GM18873 (cell line): ENCODE data around the gene EFNA5.

Experiments used
- ATAC-seq: cut with Tn5 transposase; IDR thresholded peaks from one replicate; pipeline ENCODE4 v1.9.1; 2021; ENCODE audit warnings: mild to moderate bottlenecking, moderate library complexity, moderate number of reproducible peaks; ENCODE audit not compliant: unreplicated experiment, low FRiP score

Gene EFNA5

GRCh38 chr5:107531308-107531707, 139.4 kb downstream of the EFNA5 start:
- ATAC-seq = no peak

- ATAC-seq = no peak
Measured at GRCh38 chr5:107529618-107530017, 141.1 kb downstream of the EFNA5 start.

DNA sequence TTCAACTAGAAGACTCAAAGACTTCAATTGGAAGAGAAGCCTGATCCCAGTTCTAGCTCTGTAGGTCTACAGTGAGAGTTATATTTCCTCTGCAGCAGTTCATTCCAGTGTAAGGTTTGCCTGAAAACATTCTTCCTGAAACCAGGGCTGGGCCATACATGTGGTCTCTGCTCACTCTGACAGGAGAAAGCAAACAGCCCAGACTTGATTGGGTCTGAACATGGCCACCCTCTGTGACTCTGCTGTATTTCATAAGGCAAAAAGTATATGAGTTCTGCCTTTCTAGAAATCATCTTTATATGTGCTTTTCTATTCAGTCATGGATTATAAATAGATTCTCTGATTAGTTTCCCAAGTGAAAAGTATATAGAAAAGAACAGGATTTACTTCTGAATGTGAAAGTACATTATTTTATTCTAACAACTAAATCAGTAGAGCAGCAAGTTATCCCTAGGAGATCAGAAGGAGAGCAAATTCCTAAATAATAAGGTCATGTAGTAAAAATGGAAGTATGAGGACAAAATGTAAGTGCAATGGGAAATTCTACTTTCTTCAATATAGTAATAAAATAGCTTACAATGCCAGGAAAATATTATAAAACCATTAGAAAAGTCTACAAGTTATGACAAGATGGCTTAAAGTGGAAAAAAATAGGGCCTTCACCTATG, 144.3 kb downstream of the EFNA5 start:
- no peak for ATAC-seq

GRCh38 chr5:107524111-107524510, 146.6 kb downstream of the EFNA5 start:
- no peak for ATAC-seq

GRCh38 chr5:107523029-107523680, 147.6 kb downstream of the EFNA5 start:
- no peak for ATAC-seq

- ATAC-seq = no peak
Measured at GRCh38 chr5:107522456-107522855, 148.3 kb downstream of the EFNA5 start.

DNA sequence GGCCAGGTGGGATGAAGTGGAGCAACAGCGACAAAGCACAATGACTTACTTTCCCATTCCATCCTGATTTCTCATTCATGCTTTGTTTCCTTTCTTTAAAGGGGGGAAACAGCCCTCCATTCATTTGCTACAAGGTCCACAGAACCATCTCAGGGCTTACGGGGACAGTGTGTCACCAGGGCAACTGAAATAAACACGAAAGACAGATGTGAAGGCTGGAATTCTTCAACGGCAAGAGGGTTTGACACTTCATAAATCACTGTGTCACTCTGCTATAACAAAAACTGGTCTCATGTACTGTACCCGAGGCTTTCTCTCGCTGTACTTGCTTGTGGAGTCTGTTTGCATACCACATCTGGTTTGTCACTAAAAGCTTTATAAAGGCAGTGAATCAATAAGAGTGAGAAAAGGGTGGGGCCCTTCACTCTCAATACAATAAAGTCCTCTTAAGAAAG, 150.8 kb downstream of the EFNA5 start:
- no peak for ATAC-seq

DNA sequence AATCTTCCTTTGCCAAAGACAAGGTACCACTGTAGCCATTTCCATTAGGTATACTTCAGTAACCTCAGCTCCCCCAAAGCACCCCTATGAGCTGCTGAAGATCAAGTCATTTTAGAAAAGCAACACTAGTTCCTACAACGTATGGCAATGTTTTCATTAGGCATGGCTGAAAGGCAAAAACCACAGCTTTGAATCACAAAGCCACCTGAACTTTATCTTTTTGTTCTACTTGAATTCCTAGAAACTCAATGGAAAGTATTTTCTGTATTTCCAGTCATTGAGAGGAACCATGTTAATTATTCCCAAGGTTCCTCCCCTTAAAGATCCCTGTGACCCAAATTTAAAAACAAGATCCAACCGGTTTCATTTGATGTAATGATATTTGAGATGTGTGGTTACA, 152.1 kb downstream of the EFNA5 start:
- no peak for ATAC-seq

GRCh38 chr5:107518190-107518589, 152.5 kb downstream of the EFNA5 start:
- ATAC-seq = no peak

- ATAC-seq = no peak
Measured at GRCh38 chr5:107517185-107518033, 153.3 kb downstream of the EFNA5 start.

- no peak for ATAC-seq
Measured at GRCh38 chr5:107516452-107517184, 154.1 kb downstream of the EFNA5 start.

DNA sequence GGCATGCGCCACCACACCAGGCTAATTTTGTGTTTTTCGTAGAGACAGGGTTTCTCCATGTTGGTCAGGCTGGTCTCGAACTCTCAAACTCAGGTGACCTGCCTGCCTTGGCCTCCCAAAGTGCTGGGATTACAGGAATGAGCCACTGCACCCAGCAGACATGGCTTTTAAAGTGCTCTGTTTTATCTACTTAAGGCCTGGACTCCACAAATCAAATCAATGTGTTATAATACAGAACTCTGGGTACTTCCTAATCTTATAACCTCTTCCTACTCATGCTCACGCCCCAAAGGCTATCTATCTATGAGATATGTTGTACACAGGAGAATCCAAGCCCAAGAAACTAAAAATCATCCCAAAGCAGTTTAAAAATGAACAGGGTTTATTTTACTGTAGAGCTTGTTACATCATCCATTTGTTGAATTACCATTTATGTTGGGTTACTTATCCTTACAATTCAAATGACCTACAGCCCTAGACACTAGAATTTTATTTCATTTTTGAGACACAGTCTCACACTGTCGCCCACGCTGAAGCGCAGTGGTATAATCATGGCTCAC, 155.1 kb downstream of the EFNA5 start:
- no peak for ATAC-seq

- ATAC-seq = no peak
Measured at GRCh38 chr5:107514305-107514704, 156.4 kb downstream of the EFNA5 start.

GRCh38 chr5:107513337-107514085, 157.2 kb downstream of the EFNA5 start:
- ATAC-seq = no peak

DNA sequence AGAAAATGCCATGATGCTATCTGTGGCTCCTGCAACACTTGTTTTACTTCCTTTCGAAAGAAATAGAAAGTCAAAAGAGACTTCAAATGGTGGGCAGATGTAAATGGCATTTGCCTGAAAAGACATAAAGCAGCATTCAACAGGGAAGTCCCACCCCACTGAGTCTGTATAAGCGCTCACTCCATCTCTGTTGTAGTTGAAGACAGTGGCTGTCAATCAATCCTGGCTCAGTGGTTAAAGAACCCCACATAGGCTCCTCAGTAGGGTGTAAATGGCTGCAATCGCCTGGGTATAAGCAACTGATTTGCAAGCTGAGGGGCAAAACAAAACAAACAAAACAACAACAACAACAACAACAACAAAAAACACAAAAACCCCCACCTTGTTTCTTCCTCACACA, 158.7 kb downstream of the EFNA5 start:
- ATAC-seq = no peak

- ATAC-seq = no peak
Measured at GRCh38 chr5:107510125-107510524, 160.6 kb downstream of the EFNA5 start.

DNA sequence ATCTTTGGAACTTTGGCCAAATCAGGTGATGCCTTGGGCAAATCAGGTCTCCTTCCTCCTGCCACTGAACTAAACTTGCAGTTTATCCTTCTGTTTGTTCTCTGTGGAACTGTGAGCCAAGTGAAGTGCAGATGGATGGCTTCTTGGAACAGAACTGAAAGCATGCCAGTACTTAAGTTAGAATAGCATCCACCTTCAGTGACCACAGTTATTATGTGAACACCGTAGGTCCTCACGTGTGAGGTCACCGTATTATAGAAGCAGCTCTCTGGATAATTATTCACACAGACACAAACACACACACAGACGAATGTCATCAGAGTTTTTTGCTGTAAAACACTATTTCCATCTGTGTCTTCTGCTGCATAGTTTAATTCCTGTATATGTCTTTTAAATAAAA, 162.6 kb downstream of the EFNA5 start:
- ATAC-seq = no peak

- ATAC-seq = no peak
Measured at GRCh38 chr5:107505763-107506534, 164.8 kb downstream of the EFNA5 start.

DNA sequence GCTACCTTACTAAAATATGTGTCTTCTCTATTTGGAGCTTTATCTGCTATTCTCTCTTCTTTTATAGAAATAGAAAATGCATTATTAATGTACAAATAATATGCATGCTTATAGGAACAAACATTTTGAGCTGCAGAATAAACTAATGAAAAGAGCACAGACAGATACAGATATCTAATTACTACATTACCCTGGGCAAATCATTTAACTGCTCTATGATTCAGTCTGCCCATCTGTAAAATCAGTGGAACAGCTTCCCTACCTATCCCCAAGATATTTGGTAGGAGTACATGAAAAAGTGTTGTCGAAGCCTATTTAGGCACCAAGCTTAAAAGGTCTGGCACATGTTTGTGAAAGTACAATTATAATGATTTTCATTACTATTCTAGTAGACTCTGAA, 166.3 kb downstream of the EFNA5 start:
- no peak for ATAC-seq
